Stomach smooth muscle (tissue), 2 donors: ENCODE data around the gene OR5H2.

Source experiments
- H3K27ac ChIP-seq: one replicate; pipeline ENCODE4 v1.7.0; 2013; ENCODE audit warnings: mild to moderate bottlenecking, low read length, inconsistent platforms
- H3K27me3 ChIP-seq, 2 donors: one replicate each; pipeline ENCODE4 v1.7.0; 2013; ENCODE audit warnings: low read length in 2 of 2; ENCODE audit not compliant: insufficient read depth in 2 of 2, control insufficient read depth in 1 of 2
- H3K36me3 ChIP-seq, 2 donors: one replicate each; pipeline ENCODE4 v1.7.0; 2013; ENCODE audit warnings: low read length in 2 of 2; ENCODE audit not compliant: control insufficient read depth in 2 of 2, insufficient read depth in 2 of 2
- H3K4me1 ChIP-seq: one replicate; pipeline ENCODE4 v1.7.0; 2013; ENCODE audit warnings: low read length; ENCODE audit not compliant: control insufficient read depth, insufficient read depth
- H3K4me3 ChIP-seq, 2 donors: one replicate each; pipeline ENCODE4 v1.7.0; 2013; ENCODE audit warnings: low read length in 2 of 2
- H3K9ac ChIP-seq, 2 donors: one replicate each; pipeline ENCODE4 v1.7.0; 2013; ENCODE audit warnings: low read length in 2 of 2, mild to moderate bottlenecking in 1 of 2
- H3K9me3 ChIP-seq, 2 donors: one replicate each; pipeline ENCODE4 v1.7.0; 2013; ENCODE audit warnings: low read length in 2 of 2; ENCODE audit not compliant: control insufficient read depth in 2 of 2
- donor health status: healthy.
- donor health status: Pancreatic carcinoma.

OR5H2 gene

DNA sequence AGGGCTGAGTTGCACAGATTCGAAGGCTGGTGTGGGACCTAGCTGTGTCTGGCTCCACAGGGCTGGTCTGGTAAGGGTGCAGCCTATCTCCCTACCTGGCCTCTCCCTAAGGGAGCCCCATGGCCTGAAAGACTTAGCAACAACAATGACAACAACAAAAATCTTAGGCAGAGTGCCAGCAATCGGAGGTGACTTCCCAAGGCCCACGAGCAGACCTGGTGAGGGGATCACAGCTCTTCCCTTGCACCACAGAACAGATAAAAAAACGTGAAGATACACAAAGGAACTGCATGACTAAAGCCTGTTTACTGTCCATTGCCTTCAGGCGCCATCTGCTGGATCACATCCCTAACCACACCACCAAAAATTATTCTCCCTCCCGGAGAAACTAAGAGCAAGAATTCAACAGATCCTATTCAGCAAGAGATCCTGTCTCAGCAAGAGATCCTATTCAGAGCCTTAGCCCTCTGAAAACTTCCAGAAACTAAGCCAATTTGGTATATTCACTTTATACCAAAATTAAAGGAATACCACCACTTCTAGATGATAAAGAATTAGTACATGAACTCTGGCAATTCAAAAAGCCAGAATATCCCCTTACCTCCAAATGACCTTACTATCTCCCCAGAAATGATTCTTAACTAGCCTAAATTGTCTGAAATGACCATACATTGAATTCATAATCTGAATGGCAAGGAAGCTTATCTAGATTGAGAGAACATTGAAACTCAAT is 47.3 kb downstream of the OR5H2 start:
- no peaks in the 10 kb centered on the region for H3K4me1 ChIP-seq
- H3K27ac ChIP-seq = no peak overlapping the region
- peaks cover 0 to 5% of the 10 kb centered on the region in 2 donors for H3K27me3 ChIP-seq
- H3K4me3 ChIP-seq = no peak overlapping the region
- H3K36me3 ChIP-seq = no peaks in the 10 kb centered on the region
- H3K9me3 ChIP-seq = no peaks in the 10 kb centered on the region
- H3K9ac ChIP-seq = no peak overlapping the region

GRCh38 chr3:98331329-98331728 is 49.0 kb downstream of the OR5H2 start:
- no peak overlapping the region for H3K27ac ChIP-seq
- no peaks in the 10 kb centered on the region for H3K4me1 ChIP-seq
- peaks cover 0 to 5% of the 10 kb centered on the region in 2 donors for H3K27me3 ChIP-seq
- H3K36me3 ChIP-seq = no peaks in the 10 kb centered on the region
- H3K4me3 ChIP-seq = no peak overlapping the region
- no peaks in the 10 kb centered on the region for H3K9me3 ChIP-seq
- H3K9ac ChIP-seq = no peak overlapping the region
